Endothelial cell of umbilical vein (primary cell): ENCODE results near the gene ITIH2. TPM values are rescaled to one million over a fixed set of nuclear protein-coding genes. Genes with fewer than 3 reads are reported as not detected.

ENCODE experiments used
- BruUV-seq: library from RNA; stranded (reverse); fragments of 400-500 nt; replicated peaks from 2 replicates; lab custom pipeline; 2021; lab: Mats Ljungman, UMichigan
- CTCF ChIA-PET: fragments of 300-600, 350-600 bp; sonication (Branson Sonifier 250); formaldehyde crosslinking; loops from one replicate; lab custom pipeline; 2021; ENCODE audit warnings: antibody characterized with exemption, inconsistent platforms; lab: Charles Lee
- POLR2A ChIA-PET: fragments of 300-600, 350-600 bp; sonication (Branson Sonifier 250); formaldehyde crosslinking; loops from one replicate; lab custom pipeline; 2021; ENCODE audit warnings: antibody characterized with exemption, inconsistent platforms; lab: Charles Lee
- DNase-seq: peaks from one replicate; pipeline ENCODE4 v3.0.0-alpha.2; 2011; ENCODE audit warnings: low read depth, low spot score
- FAIRE-seq: peaks from 2 replicates; lab custom pipeline; 2011; peaks lifted over from hg19 to GRCh38; lab: Jason Lieb, UNC
- H2AFZ ChIP-seq: 2 replicates; pipeline ENCODE4 v1.6.0; 2012; ENCODE audit warnings: low read depth, low read length, control low read depth, inconsistent platforms
- H3K27ac ChIP-seq: 2 replicates; pipeline ENCODE4 v1.5.1; 2011; ENCODE audit warnings: low read depth, mild to moderate bottlenecking, control low read depth, low read length, moderate library complexity; ENCODE audit not compliant: insufficient read depth
- H3K27me3 ChIP-seq, 2 experiments: 2 replicates each; pipeline versions ENCODE4 v1.6.0 to v1.6.1; 2011; ENCODE audit warnings: low read length in 2 of 2, mixed read lengths in 1 of 2; ENCODE audit not compliant: control insufficient read depth in 2 of 2, insufficient read depth in 2 of 2
- H3K36me3 ChIP-seq, 2 experiments: 2 replicates in 1 of 2; 3 replicates in 1 of 2; pipeline ENCODE4 v1.5.1; 2011; ENCODE audit warnings: low read length in 2 of 2, mild to moderate bottlenecking in 1 of 2, moderate library complexity in 1 of 2; ENCODE audit not compliant: control insufficient read depth in 2 of 2, insufficient read depth in 2 of 2; ENCODE audit errors: extremely low read depth in 1 of 2
- H3K4me1 ChIP-seq: 3 replicates; pipeline ENCODE4 v1.5.1; 2011; ENCODE audit warnings: mild to moderate bottlenecking, low read length; ENCODE audit not compliant: control insufficient read depth, insufficient read depth; ENCODE audit errors: extremely low read depth
- H3K4me2 ChIP-seq: 2 replicates; pipeline ENCODE4 v1.6.1; 2011; ENCODE audit warnings: low read length, control low read depth, mixed read lengths; ENCODE audit not compliant: insufficient read depth
- H3K4me3 ChIP-seq, 3 experiments: fragments of 200-600 bp in 1 of 3; sonication (generic), shearing (Covaris generic) in 1 of 3; replicated peaks in 1 of 3; 2 replicates each; pipeline ENCODE4 v1.5.1; 2011 to 2016; ENCODE audit warnings: control low read depth in 3 of 3, low read length in 3 of 3, mild to moderate bottlenecking in 2 of 3, inconsistent platforms in 1 of 3, low read depth in 1 of 3, moderate library complexity in 1 of 3; ENCODE audit not compliant: insufficient read depth in 1 of 3
- H3K79me2 ChIP-seq: 2 replicates; pipeline ENCODE4 v1.6.0; 2012; ENCODE audit warnings: low read length, inconsistent platforms; ENCODE audit not compliant: control insufficient read depth, insufficient read depth
- H3K9ac ChIP-seq: replicated peaks from 2 replicates; pipeline ENCODE3; 2011; ENCODE audit warnings: low read length, control low read depth; ENCODE audit not compliant: insufficient read depth; ENCODE audit errors: extremely low read depth
- H3K9me1 ChIP-seq: replicated peaks from 3 replicates; pipeline ENCODE4 v1.6.0; 2011; ENCODE audit warnings: mild to moderate bottlenecking, low read length; ENCODE audit not compliant: control insufficient read depth, insufficient read depth; ENCODE audit errors: extremely low read depth
- H3K9me3 ChIP-seq: replicated peaks from 2 replicates; pipeline ENCODE4 v1.5.1; 2012; ENCODE audit warnings: low read length, inconsistent platforms; ENCODE audit not compliant: control insufficient read depth, insufficient read depth
- H4K20me1 ChIP-seq: replicated peaks from 2 replicates; pipeline ENCODE3; 2011; ENCODE audit warnings: mild to moderate bottlenecking, low read length; ENCODE audit not compliant: control insufficient read depth, insufficient read depth; ENCODE audit errors: extremely low read depth
- CTCF ChIP-seq, 2 donors: IDR thresholded peaks; 1 replicate in 1 of 2; 2 replicates in 1 of 2; pipeline ENCODE4 v1.5.1; 2011; ENCODE audit warnings: low read length in 2 of 2, mild to moderate bottlenecking in 2 of 2, moderate library complexity in 2 of 2, control low read depth in 1 of 2, inconsistent platforms in 1 of 2, low read depth in 1 of 2; ENCODE audit not compliant: insufficient read depth in 1 of 2; ENCODE audit errors: extremely low read depth in 1 of 2
- EZH2 ChIP-seq: IDR thresholded peaks from 2 replicates; pipeline ENCODE4 v1.6.1; 2012; ENCODE audit warnings: borderline replicate concordance, low read depth, mild to moderate bottlenecking, moderate library complexity, low read length, inconsistent platforms; ENCODE audit not compliant: severe bottlenecking
- FOS ChIP-seq: IDR thresholded peaks from 2 replicates; pipeline ENCODE4 v1.6.1; 2011; ENCODE audit warnings: mild to moderate bottlenecking, low read length, moderate library complexity, borderline replicate concordance; ENCODE audit not compliant: insufficient read depth
- GATA2 ChIP-seq: IDR thresholded peaks from 2 replicates; pipeline ENCODE4 v1.7.0; 2011; ENCODE audit warnings: low read depth, mild to moderate bottlenecking, moderate library complexity, mixed read lengths, low read length; ENCODE audit not compliant: insufficient read length, insufficient read depth
- JUN ChIP-seq: IDR thresholded peaks from 2 replicates; pipeline ENCODE4 v1.6.1; 2011; ENCODE audit warnings: borderline replicate concordance, low read depth; ENCODE audit not compliant: insufficient read length, insufficient read depth
- MAX ChIP-seq: IDR thresholded peaks from 2 replicates; pipeline ENCODE4 v1.6.1; 2011; ENCODE audit not compliant: insufficient read depth, insufficient read length
- MYC ChIP-seq: IDR thresholded peaks from one replicate; pipeline ENCODE4 v1.6.1; 2011; ENCODE audit warnings: mild to moderate bottlenecking, low read depth, low read length
- POLR2A ChIP-seq: IDR thresholded peaks from 2 replicates; pipeline ENCODE4 v1.6.1; 2012; ENCODE audit warnings: low read depth, mild to moderate bottlenecking, control low read depth, low read length
- POLR2AphosphoS5 ChIP-seq: IDR thresholded peaks from 2 replicates; pipeline ENCODE4 v1.6.1; 2012; ENCODE audit warnings: low read depth, mild to moderate bottlenecking, control low read depth, low read length, moderate library complexity; ENCODE audit not compliant: insufficient read depth
- dilution Hi-C: fragments of 300-500 bp; cut with MboI; formaldehyde crosslinking; loops from one replicate; pipeline ENCODE4 v1.15.0; 2019; ENCODE audit warnings: low sequenced_read_pairs; ENCODE audit not compliant: extremely low pct_ligation_motif_present
- intact Hi-C: fragments of 100-400 bp; cut with micrococcal nuclease; formaldehyde crosslinking; loops from one replicate; pipeline ENCODE4 v1.10.0; 2022
- polyA plus RNA-seq, 4 experiments: library from polyadenylated mRNA; depleted of rRNA in 3 of 4; stranded (reverse) in 3 of 4; unstranded in 1 of 4; fragments of >200 nt; gene quantifications; 2 replicates each; pipeline versions ENCODE4 v1.2.1 to v1.2.3, GENCODE V29; 2011 to 2012; ENCODE audit warnings: missing spikeins in 1 of 4
- total RNA-seq: library from RNA; stranded (reverse); gene quantifications from 2 replicates; pipeline ENCODE4 v1.2.3, GENCODE V29; 2021

Gene ITIH2
- total and polyA plus RNA-seq, 2 donors (not counting 3 experiments of a cell fraction or from before 2014, with no cell fraction given) = not detected

- no peak overlapping the region for H3K27ac ChIP-seq
- dilution Hi-C loops = no loop called here
- H3K9me1 ChIP-seq = no peaks in the 10 kb centered on the region
- no peak overlapping the region for H3K4me2 ChIP-seq
- H3K36me3 ChIP-seq = no peaks in the 10 kb centered on the region
- no TSS peak for BruUV-seq
- H3K4me3 ChIP-seq = no peak overlapping the region
- no peaks in the 10 kb centered on the region for H3K4me1 ChIP-seq
- H4K20me1 ChIP-seq = no peaks in the 10 kb centered on the region
- no peak for DNase-seq
- peaks cover 0 to 2% of the 10 kb centered on the region in 2 experiments for H3K27me3 ChIP-seq
- POLR2A ChIA-PET = no interaction called here
- FAIRE-seq = no peak
- no peaks in the 10 kb centered on the region for H3K79me2 ChIP-seq
- H2AFZ ChIP-seq = no peak overlapping the region
- CTCF ChIA-PET = no interaction called here
- TF ChIP-seq EZH2 = no peak
- TF ChIP-seq POLR2A = no peak
- TF ChIP-seq FOS = no peak
- TF ChIP-seq GATA2 = no peak
- TF ChIP-seq MYC = no peak
- TF ChIP-seq CTCF (IDR thresholded peaks at IDR 0.05; ENCODE audit: extremely low read depth in 1 of 2, insufficient read depth in 1 of 2, low read depth in 1 of 2, low read length in 2 of 2) = no peak
- TF ChIP-seq JUN = no peak
- no peak for TF ChIP-seq POLR2AphosphoS5
- TF ChIP-seq MAX = no peak
- H3K9ac ChIP-seq = no peak overlapping the region
- intact Hi-C loops = no loop called here
- H3K9me3 ChIP-seq = no peaks in the 10 kb centered on the region
Observed at GRCh38 chr10:7708832-7709231, 5.7 kb downstream of the ITIH2 start.
